Omental fat pad (tissue), 4 donors: Measurements from ENCODE around the gene CCDC88B. TPM values are rescaled to one million over a fixed set of nuclear protein-coding genes. Genes with fewer than 3 reads are reported as not detected.

ENCODE experiments used
- ATAC-seq: fragments of 150-250 bp; one replicate; pipeline ENCODE4 v1.9.1; 2016; ENCODE audit warnings: mild to moderate bottlenecking, moderate library complexity; ENCODE audit not compliant: low FRiP score
- DNase-seq: peaks from one replicate; pipeline ENCODE4 v3.0.0-alpha.2; 2019; ENCODE audit warnings: low spot score
- CTCF ChIP-seq, 3 donors: fragments of 450-650 bp; IDR thresholded peaks; one replicate each; pipeline ENCODE4 v1.5.1; 2016 to 2017; ENCODE audit warnings: antibody characterized with exemption in 3 of 3, mild to moderate bottlenecking in 3 of 3, moderate library complexity in 2 of 3
- total RNA-seq, 4 donors: library from RNA; depleted of rRNA; stranded (reverse); fragments of >200 nt; gene quantifications; one replicate each; pipeline ENCODE4 v1.1.0, GENCODE V29; 2016

Gene CCDC88B
- total RNA-seq, 4 donors from 2014 or later, result 6.2 to 24.1 (median 10.3) TPM

- ATAC-seq (no peak), DNase-seq (no peak)
These were observed 36.6 kb upstream of the CCDC88B start for GRCh38 chr11:64303109-64304031.

GRCh38 chr11:64304032-64304315, 36.0 kb upstream of the CCDC88B start:
- no peak for TF ChIP-seq CTCF (IDR thresholded peaks at IDR 0.05)
- DNase-seq, result no peak

More at GRCh38 chr11:64303109-64304031, 36.6 kb upstream of the CCDC88B start:
- TF ChIP-seq CTCF (IDR thresholded peaks at IDR 0.05), result no peak

GRCh38 chr11:64304316-64305072, 35.5 kb upstream of the CCDC88B start:
- TF ChIP-seq CTCF (IDR thresholded peaks at IDR 0.05), result peak in 2 of 3 donors; percentile 71
- DNase-seq, result peak; percentile 99
- ATAC-seq, result peak; percentile 38

More at GRCh38 chr11:64304032-64304315, 36.0 kb upstream of the CCDC88B start:
- ATAC-seq, result no peak

- DNase-seq, result peak; percentile 99
- peak; percentile 85 for ATAC-seq
- TF ChIP-seq CTCF (IDR thresholded peaks at IDR 0.05), result no peak
These were observed 34.8 kb upstream of the CCDC88B start, which contains the start of gene ESRRA for GRCh38 chr11:64305075-64305690. Gene ESRRA, plus strand, starts transcription at chr11:64305524. Its CDS starts 1,656 bp downstream, at chr11:64307180.

- ATAC-seq (peak; percentile 4), DNase-seq (no peak)
These were observed 34.1 kb upstream of the CCDC88B start for GRCh38 chr11:64305691-64306562.

More at GRCh38 chr11:64305691-64306562, 34.1 kb upstream of the CCDC88B start:
- no peak for TF ChIP-seq CTCF (IDR thresholded peaks at IDR 0.05)
